ENCODE results near the gene FOXJ2.

DNA sequence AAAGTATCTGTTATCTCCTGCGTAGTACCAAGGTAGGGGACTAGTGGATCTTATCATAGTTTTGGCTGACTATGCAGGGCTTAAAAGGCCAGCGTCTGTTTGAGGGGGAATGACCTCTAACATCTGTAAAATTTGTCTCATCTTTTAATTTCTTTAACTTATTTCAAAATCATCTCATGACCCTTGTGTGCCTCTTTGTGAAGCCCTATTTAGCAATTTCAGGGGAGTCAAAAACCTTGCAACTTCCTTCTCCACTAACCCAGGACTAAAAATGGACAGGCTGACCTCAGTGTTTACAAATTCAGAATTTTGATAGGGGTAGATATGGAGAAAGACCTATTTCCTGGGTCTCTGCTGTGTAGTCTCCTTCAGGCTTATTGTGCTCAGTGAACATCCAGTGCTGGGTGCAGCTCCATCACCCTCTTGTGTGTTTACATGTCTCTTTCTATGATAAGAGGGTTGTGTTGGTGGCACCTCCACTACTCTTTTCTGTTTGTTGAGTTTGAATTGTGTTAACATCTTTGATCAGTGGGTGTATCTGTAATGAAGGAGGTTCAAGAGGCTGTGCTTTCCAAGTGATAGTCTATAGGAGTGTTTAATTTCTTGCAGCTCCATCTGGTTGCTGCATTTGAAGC is 63.9 kb downstream of the FOXJ2 start:
- TF ChIP-seq, protein P1, sequence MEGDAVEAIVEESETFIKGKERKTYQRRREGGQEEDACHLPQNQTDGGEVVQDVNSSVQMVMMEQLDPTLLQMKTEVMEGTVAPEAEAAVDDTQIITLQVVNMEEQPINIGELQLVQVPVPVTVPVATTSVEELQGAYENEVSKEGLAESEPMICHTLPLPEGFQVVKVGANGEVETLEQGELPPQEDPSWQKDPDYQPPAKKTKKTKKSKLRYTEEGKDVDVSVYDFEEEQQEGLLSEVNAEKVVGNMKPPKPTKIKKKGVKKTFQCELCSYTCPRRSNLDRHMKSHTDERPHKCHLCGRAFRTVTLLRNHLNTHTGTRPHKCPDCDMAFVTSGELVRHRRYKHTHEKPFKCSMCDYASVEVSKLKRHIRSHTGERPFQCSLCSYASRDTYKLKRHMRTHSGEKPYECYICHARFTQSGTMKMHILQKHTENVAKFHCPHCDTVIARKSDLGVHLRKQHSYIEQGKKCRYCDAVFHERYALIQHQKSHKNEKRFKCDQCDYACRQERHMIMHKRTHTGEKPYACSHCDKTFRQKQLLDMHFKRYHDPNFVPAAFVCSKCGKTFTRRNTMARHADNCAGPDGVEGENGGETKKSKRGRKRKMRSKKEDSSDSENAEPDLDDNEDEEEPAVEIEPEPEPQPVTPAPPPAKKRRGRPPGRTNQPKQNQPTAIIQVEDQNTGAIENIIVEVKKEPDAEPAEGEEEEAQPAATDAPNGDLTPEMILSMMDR (IDR thresholded peaks at IDR 0.05): no peak
- no peak for TF ChIP-seq POLR2AphosphoS5 (IDR thresholded peaks at IDR 0.05)

Data from transverse colon (tissue), 4 donors.